Thyroid gland (tissue), 4 donors: ENCODE measurements around the gene CAMSAP2.

ENCODE experiments used
- CTCF ChIP-seq, 6 experiments: fragments of 200-600 bp in 3 of 6; fragments of 450-650 bp in 3 of 6; sonication (generic) in 3 of 6; IDR thresholded peaks; one replicate each; pipeline ENCODE4 v1.5.1; 2016 to 2019; ENCODE audit warnings: antibody characterized with exemption in 6 of 6, mild to moderate bottlenecking in 2 of 6, inconsistent platforms in 1 of 6, moderate library complexity in 1 of 6
- POLR2A ChIP-seq, 2 donors: fragments of 450-650 bp; IDR thresholded peaks; one replicate each; pipeline ENCODE4 v1.6.1; 2017; ENCODE audit warnings: antibody characterized with exemption in 2 of 2, mild to moderate bottlenecking in 2 of 2, moderate library complexity in 1 of 2

GRCh38 chr1:200845360-200845759 is 106.7 kb downstream of the CAMSAP2 start:
- no peak for TF ChIP-seq CTCF (IDR thresholded peaks at IDR 0.05)
- TF ChIP-seq POLR2A (IDR thresholded peaks at IDR 0.05): no peak
